ENCODE results near the gene CXCL8. TPM values are rescaled to one million over a fixed set of nuclear protein-coding genes. Genes with fewer than 3 reads are reported as not detected.

CXCL8 gene
- total RNA-seq, 2 donors from 2014 or later: 2.6 to 7.9 TPM

GRCh38 chr4:73730292-73730691, 10.1 kb upstream of the CXCL8 start:
- H3K4me1 ChIP-seq: peaks cover 0 to 20% of the 10 kb centered on the region in 2 donors
- no peak overlapping the region for H3K4me3 ChIP-seq
- no peaks in the 10 kb centered on the region for H3K9me3 ChIP-seq
- H3K27ac ChIP-seq: no peak overlapping the region
- no peaks in the 10 kb centered on the region for H3K27me3 ChIP-seq
- TF ChIP-seq CTCF (IDR thresholded peaks at IDR 0.05): no peak
- H3K36me3 ChIP-seq: no peaks in the 10 kb centered on the region
- no peak for DNase-seq (ENCODE audit: low spot score)

DNA sequence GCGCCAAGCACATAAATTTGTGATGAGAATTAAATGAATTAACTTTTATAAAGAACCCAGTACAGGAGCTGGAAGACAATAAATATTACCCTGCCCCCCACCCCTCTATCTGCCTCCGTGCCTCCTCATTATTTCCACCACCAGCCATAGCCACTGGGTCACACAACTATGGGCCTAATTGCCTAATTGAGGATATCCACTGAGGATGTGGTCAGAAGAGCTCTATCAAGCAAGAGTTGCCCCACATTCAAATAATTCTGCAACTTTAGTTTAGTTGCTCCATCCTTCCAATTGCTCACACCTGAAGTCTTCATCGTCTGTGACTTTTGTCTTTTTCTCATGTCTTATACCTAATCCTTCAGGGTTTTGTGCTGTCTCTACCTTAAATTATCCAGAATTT, 9.5 kb upstream of the CXCL8 start:
- Histone ChIP-seq H3K27me3 (no peaks in the 10 kb centered on the region), H3K27ac (no peak overlapping the region), H3K36me3 (no peaks in the 10 kb centered on the region), H3K4me1 (peaks cover 0 to 20% of the 10 kb centered on the region in 2 donors), H3K4me3 (no peak overlapping the region), H3K9me3 (no peaks in the 10 kb centered on the region)
- TF ChIP-seq CTCF (IDR thresholded peaks at IDR 0.05): no peak
- no peak for DNase-seq (ENCODE audit: low spot score)

GRCh38 chr4:73731968-73732610, 8.3 kb upstream of the CXCL8 start:
- no peak for DNase-seq (ENCODE audit: low spot score)
- no peak for TF ChIP-seq CTCF (IDR thresholded peaks at IDR 0.05)
- Histone ChIP-seq H3K9me3 (no peaks in the 10 kb centered on the region), H3K27ac (no peak overlapping the region), H3K4me3 (no peak overlapping the region), H3K4me1 (peaks cover 0 to 20% of the 10 kb centered on the region in 2 donors), H3K27me3 (no peaks in the 10 kb centered on the region), H3K36me3 (no peaks in the 10 kb centered on the region)

DNA sequence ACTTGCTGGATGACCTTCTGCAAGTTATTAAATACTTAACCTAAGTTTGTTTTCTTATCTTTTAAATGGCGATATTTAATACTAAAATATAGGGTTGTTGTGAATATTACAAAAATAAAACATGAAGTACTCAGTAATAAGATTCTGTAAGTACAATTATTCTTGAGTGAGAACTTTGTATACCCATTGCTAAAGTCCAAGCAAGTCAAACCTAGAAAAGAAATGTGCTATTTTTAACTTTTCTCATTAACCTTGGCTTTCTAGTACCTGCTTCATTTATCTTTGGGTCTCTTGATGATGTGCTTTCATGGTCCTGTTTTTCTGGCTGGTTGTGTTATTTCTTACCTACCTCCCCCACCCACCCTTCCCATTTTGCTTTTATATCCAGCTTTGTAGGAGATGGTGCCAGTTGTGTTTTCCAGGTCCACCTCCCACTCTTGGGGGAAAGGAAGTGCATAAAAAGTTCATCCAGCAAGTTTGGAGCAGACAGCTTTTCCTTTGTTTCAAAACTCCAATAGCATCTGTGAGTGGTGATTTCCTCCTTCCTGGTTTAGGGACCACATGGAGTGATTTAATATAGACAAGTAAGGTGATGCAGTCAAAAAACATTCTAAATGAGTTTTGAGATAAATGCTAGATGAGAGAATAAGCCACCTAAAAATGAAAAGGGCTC, 7.5 kb upstream of the CXCL8 start:
- no peaks in the 10 kb centered on the region for H3K27me3 ChIP-seq
- no peak for TF ChIP-seq CTCF (IDR thresholded peaks at IDR 0.05)
- no peak overlapping the region for H3K27ac ChIP-seq
- no peak overlapping the region for H3K4me3 ChIP-seq
- peaks cover 0 to 20% of the 10 kb centered on the region in 2 donors for H3K4me1 ChIP-seq
- H3K36me3 ChIP-seq: no peaks in the 10 kb centered on the region
- no peaks in the 10 kb centered on the region for H3K9me3 ChIP-seq
- no peak for DNase-seq (ENCODE audit: low spot score)

GRCh38 chr4:73734530-73735001, 5.8 kb upstream of the CXCL8 start:
- Histone ChIP-seq H3K36me3 (no peaks in the 10 kb centered on the region), H3K27me3 (no peaks in the 10 kb centered on the region), H3K27ac (no peak overlapping the region), H3K4me3 (no peak overlapping the region), H3K4me1 (peaks cover 0 to 20% of the 10 kb centered on the region in 2 donors), H3K9me3 (no peaks in the 10 kb centered on the region)
- no peak for TF ChIP-seq CTCF (IDR thresholded peaks at IDR 0.05)
- DNase-seq (ENCODE audit: low spot score): no peak
